Measurements from ENCODE around the gene TMPRSS13. TPM values are rescaled to one million over a fixed set of nuclear protein-coding genes. Genes with fewer than 3 reads are reported as not detected.

The TMPRSS13 gene
- total and polyA plus RNA-seq, 5 donors from 2014 or later = 0.57 to 3.4 (median 1.1) TPM

DNA sequence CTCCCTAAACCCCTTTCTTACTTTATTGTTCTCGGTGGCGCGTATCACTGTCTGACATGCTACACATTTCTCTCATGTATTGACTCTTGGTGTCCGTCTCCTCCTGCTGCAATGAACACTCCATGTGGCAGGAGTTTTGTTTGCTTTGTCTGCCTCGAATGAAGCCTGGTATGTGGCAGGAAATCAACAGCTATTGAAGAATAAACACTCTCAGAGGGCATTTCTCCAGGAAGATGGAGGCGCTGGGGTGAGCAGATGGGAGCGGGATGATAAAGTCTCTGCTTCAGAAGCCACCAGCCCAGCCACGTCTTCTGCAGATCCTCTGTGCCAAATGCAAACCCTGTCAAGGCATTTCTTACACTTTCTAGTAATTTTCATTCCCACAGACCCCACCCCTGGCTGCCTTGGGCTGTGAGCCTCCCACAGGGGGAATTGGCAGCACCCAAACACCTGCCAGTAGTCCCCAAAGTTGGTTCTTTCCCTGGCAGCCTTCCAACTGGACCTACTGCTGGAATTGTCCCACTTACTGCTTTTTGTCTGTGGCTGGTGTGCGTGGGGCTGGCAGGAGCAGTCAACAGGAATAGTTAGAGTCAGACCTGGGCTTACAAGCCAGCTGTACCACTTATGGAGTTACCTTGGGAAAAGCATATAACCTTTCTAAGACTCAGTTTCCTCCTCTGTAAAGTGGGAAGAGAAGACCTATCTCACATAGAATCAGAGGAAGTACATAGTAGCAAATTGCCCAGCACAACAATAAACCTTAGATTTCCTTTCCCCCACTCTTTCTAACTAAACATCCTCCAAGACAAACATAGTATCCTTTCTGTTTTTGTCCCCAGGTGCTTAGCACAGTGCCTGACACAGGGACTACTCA lies 43.7 kb upstream of the TMPRSS13 start:
- Mint-ChIP-seq H3K36me3 (peaks cover 15% of the 10 kb centered on the region), H3K9me3 (peaks cover 0 to 4% (median 1%) of the 10 kb centered on the region in 7 donors), H3K4me1 (peaks cover 27 to 90% (median 67%) of the 10 kb centered on the region in 4 donors), H3K27ac (peak overlapping the region; percentile 86 to 91 (median 87)), H3K4me3 (peak overlapping the region in 3 of 4 donors; percentile 67 to 82 (median 71)), H3K27me3 (peaks cover 5% of the 10 kb centered on the region)
- no peak for DNase-seq
- no peaks in the 10 kb centered on the region for H3K27me3 ChIP-seq (ENCODE audit: control insufficient read depth, insufficient read depth, low read length)
- peaks cover 4% of the 10 kb centered on the region for H3K36me3 ChIP-seq (ENCODE audit: control insufficient read depth, insufficient read depth, low read length)
- H3K4me1 ChIP-seq (ENCODE audit: control insufficient read depth, insufficient read depth, low read length, poor library complexity, severe bottlenecking) = peaks cover 75% of the 10 kb centered on the region
- no peaks in the 10 kb centered on the region for H3K9me3 ChIP-seq (ENCODE audit: control insufficient read depth in 2 of 2, low read length in 2 of 2)
- ATAC-seq (ENCODE audit: low read depth in 2 of 2) = no peak
- peak overlapping the region; percentile 13 for H3K4me3 ChIP-seq (ENCODE audit: low read depth, low read length)
- H3K27ac ChIP-seq (ENCODE audit: insufficient read depth, low read length, poor library complexity, severe bottlenecking) = no peak overlapping the region

GRCh38 chr11:117972044-117972443 lies 42.8 kb upstream of the TMPRSS13 start:
- Histone ChIP-seq H3K36me3 (ENCODE audit: control insufficient read depth, insufficient read depth, low read length) (peaks cover 1% of the 10 kb centered on the region), H3K27ac (ENCODE audit: insufficient read depth, low read length, poor library complexity, severe bottlenecking) (no peak overlapping the region), H3K27me3 (ENCODE audit: control insufficient read depth, insufficient read depth, low read length) (no peaks in the 10 kb centered on the region), H3K4me1 (ENCODE audit: control insufficient read depth, insufficient read depth, low read length, poor library complexity, severe bottlenecking) (peaks cover 68% of the 10 kb centered on the region), H3K4me3 (ENCODE audit: low read depth, low read length) (no peak overlapping the region), H3K9me3 (ENCODE audit: control insufficient read depth in 2 of 2, low read length in 2 of 2) (no peaks in the 10 kb centered on the region)
- Mint-ChIP-seq H3K4me3 (peak overlapping the region in 2 of 4 donors; percentile 6 to 13), H3K27me3 (peaks cover 5% of the 10 kb centered on the region), H3K36me3 (peaks cover 7% of the 10 kb centered on the region), H3K27ac (peak overlapping the region; percentile 59 to 87 (median 82)), H3K4me1 (peaks cover 24 to 84% (median 63%) of the 10 kb centered on the region in 4 donors), H3K9me3 (peaks cover 0 to 4% (median 0%) of the 10 kb centered on the region in 7 donors)
- ATAC-seq (ENCODE audit: low read depth in 2 of 2) (no peak), DNase-seq (no peak)

GRCh38 chr11:117970400-117971024 lies 41.3 kb upstream of the TMPRSS13 start:
- peak overlapping the region; percentile 85 to 95 (median 87) for H3K27ac Mint-ChIP-seq
- H3K4me3 Mint-ChIP-seq = peak overlapping the region; percentile 36 to 71 (median 59)
- H3K27me3 Mint-ChIP-seq = peaks cover 5% of the 10 kb centered on the region
- Histone ChIP-seq H3K27ac (ENCODE audit: insufficient read depth, low read length, poor library complexity, severe bottlenecking) (peak overlapping the region; percentile 27), H3K9me3 (ENCODE audit: control insufficient read depth in 2 of 2, low read length in 2 of 2) (no peaks in the 10 kb centered on the region), H3K27me3 (ENCODE audit: control insufficient read depth, insufficient read depth, low read length) (no peaks in the 10 kb centered on the region), H3K4me1 (ENCODE audit: control insufficient read depth, insufficient read depth, low read length, poor library complexity, severe bottlenecking) (peaks cover 55% of the 10 kb centered on the region), H3K4me3 (ENCODE audit: low read depth, low read length) (peak overlapping the region; percentile 68), H3K36me3 (ENCODE audit: control insufficient read depth, insufficient read depth, low read length) (no peaks in the 10 kb centered on the region)
- H3K4me1 Mint-ChIP-seq = peaks cover 24 to 73% (median 53%) of the 10 kb centered on the region in 4 donors
- no peaks in the 10 kb centered on the region for H3K36me3 Mint-ChIP-seq
- peak in 1 of 3 donors; percentile 56 for DNase-seq
- peak; percentile 51 to 52 for ATAC-seq (ENCODE audit: low read depth in 2 of 2)
- H3K9me3 Mint-ChIP-seq = peaks cover 0 to 2% (median 0%) of the 10 kb centered on the region in 7 donors

- Histone ChIP-seq H3K4me3 (ENCODE audit: low read depth, low read length) (no peak overlapping the region), H3K27ac (ENCODE audit: insufficient read depth, low read length, poor library complexity, severe bottlenecking) (no peak overlapping the region), H3K36me3 (ENCODE audit: control insufficient read depth, insufficient read depth, low read length) (no peaks in the 10 kb centered on the region), H3K27me3 (ENCODE audit: control insufficient read depth, insufficient read depth, low read length) (no peaks in the 10 kb centered on the region), H3K4me1 (ENCODE audit: control insufficient read depth, insufficient read depth, low read length, poor library complexity, severe bottlenecking) (peaks cover 51% of the 10 kb centered on the region), H3K9me3 (ENCODE audit: control insufficient read depth in 2 of 2, low read length in 2 of 2) (no peaks in the 10 kb centered on the region)
- no peak for DNase-seq
- Mint-ChIP-seq H3K9me3 (peaks cover 0 to 2% (median 0%) of the 10 kb centered on the region in 7 donors), H3K4me1 (peaks cover 29 to 64% (median 49%) of the 10 kb centered on the region in 4 donors), H3K27me3 (no peaks in the 10 kb centered on the region), H3K36me3 (peaks cover 4% of the 10 kb centered on the region), H3K4me3 (peak overlapping the region in 3 of 4 donors; percentile 31 to 71 (median 62)), H3K27ac (peak overlapping the region in 2 of 3 donors; percentile 85 to 87)
- no peak for ATAC-seq (ENCODE audit: low read depth in 2 of 2)
Observed at GRCh38 chr11:117969160-117969991, 40.2 kb upstream of the TMPRSS13 start.

DNA sequence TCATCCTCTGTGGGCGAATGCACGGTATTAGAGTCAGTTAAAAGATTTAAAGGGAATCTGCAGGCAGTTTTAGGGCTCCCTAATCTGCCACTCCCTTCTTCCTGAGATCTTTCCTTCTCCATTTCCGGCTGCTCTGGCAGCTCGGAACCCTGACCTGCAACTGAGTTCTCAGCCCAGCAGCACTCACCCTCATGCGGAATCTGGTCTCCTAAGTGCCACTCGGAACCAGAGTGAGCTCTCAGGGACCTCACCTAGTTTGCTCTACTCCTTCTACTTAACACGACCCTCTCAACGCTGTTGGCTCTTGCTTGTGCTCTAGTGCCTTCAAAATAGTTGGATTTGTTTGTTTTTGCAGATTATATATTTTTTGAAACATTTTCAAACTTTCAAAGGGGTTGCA lies 37.7 kb upstream of the TMPRSS13 start:
- no peak overlapping the region for H3K4me3 Mint-ChIP-seq
- H3K36me3 ChIP-seq (ENCODE audit: control insufficient read depth, insufficient read depth, low read length) = no peaks in the 10 kb centered on the region
- peaks cover 28 to 50% (median 33%) of the 10 kb centered on the region in 4 donors for H3K4me1 Mint-ChIP-seq
- no peaks in the 10 kb centered on the region for H3K27me3 Mint-ChIP-seq
- no peaks in the 10 kb centered on the region for H3K27me3 ChIP-seq (ENCODE audit: control insufficient read depth, insufficient read depth, low read length)
- ATAC-seq (ENCODE audit: low read depth in 2 of 2) (no peak), DNase-seq (no peak)
- H3K36me3 Mint-ChIP-seq = peaks cover 4% of the 10 kb centered on the region
- no peak overlapping the region for H3K27ac ChIP-seq (ENCODE audit: insufficient read depth, low read length, poor library complexity, severe bottlenecking)
- peaks cover 0 to 2% (median 0%) of the 10 kb centered on the region in 7 donors for H3K9me3 Mint-ChIP-seq
- no peak overlapping the region for H3K4me3 ChIP-seq (ENCODE audit: low read depth, low read length)
- H3K4me1 ChIP-seq (ENCODE audit: control insufficient read depth, insufficient read depth, low read length, poor library complexity, severe bottlenecking) = peaks cover 29% of the 10 kb centered on the region
- no peaks in the 10 kb centered on the region for H3K9me3 ChIP-seq (ENCODE audit: control insufficient read depth in 2 of 2, low read length in 2 of 2)
- H3K27ac Mint-ChIP-seq = no peak overlapping the region

DNA sequence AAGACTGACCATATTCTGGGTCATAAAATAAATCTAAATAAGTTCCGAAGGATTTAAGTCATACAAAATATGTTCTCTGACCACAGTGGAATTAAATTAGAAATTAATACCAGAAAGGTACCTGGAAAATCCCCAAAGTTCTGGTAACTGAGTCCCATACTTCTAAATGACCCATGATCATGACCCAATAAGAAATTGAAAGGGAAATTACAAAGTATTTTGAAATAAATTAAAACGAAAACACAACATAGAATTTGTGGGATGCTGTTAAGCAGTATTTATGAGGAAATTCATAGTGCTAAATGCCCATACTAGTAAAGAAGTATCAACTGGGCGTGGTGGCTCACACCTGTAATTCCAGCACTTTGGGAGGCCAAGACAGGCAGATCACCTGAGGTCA lies 33.6 kb upstream of the TMPRSS13 start:
- Histone ChIP-seq H3K27me3 (ENCODE audit: control insufficient read depth, insufficient read depth, low read length) (no peaks in the 10 kb centered on the region), H3K36me3 (ENCODE audit: control insufficient read depth, insufficient read depth, low read length) (peaks cover 3% of the 10 kb centered on the region), H3K4me3 (ENCODE audit: low read depth, low read length) (no peak overlapping the region), H3K27ac (ENCODE audit: insufficient read depth, low read length, poor library complexity, severe bottlenecking) (no peak overlapping the region), H3K4me1 (ENCODE audit: control insufficient read depth, insufficient read depth, low read length, poor library complexity, severe bottlenecking) (no peaks in the 10 kb centered on the region), H3K9me3 (ENCODE audit: control insufficient read depth in 2 of 2, low read length in 2 of 2) (peaks cover 0 to 8% of the 10 kb centered on the region in 2 experiments)
- Mint-ChIP-seq H3K36me3 (peaks cover 27% of the 10 kb centered on the region), H3K4me1 (peaks cover 26 to 46% (median 34%) of the 10 kb centered on the region in 4 donors), H3K9me3 (peaks cover 3 to 16% (median 10%) of the 10 kb centered on the region in 7 donors), H3K27ac (no peak overlapping the region), H3K27me3 (no peaks in the 10 kb centered on the region), H3K4me3 (no peak overlapping the region)
- no peak for ATAC-seq (ENCODE audit: low read depth in 2 of 2)
- DNase-seq = no peak

GRCh38 chr11:117961896-117962295 lies 32.7 kb upstream of the TMPRSS13 start:
- Mint-ChIP-seq H3K4me1 (peaks cover 29 to 51% (median 40%) of the 10 kb centered on the region in 4 donors), H3K9me3 (peaks cover 5 to 22% (median 10%) of the 10 kb centered on the region in 7 donors), H3K4me3 (no peak overlapping the region), H3K27ac (peak overlapping the region in 1 of 3 donors; percentile 26), H3K27me3 (no peaks in the 10 kb centered on the region), H3K36me3 (peaks cover 36% of the 10 kb centered on the region)
- H3K4me3 ChIP-seq (ENCODE audit: low read depth, low read length) = no peak overlapping the region
- H3K27me3 ChIP-seq (ENCODE audit: control insufficient read depth, insufficient read depth, low read length) = no peaks in the 10 kb centered on the region
- DNase-seq (no peak), ATAC-seq (ENCODE audit: low read depth in 2 of 2) (no peak)
- peaks cover 3% of the 10 kb centered on the region for H3K36me3 ChIP-seq (ENCODE audit: control insufficient read depth, insufficient read depth, low read length)
- H3K27ac ChIP-seq (ENCODE audit: insufficient read depth, low read length, poor library complexity, severe bottlenecking) = no peak overlapping the region
- peaks cover 0 to 8% of the 10 kb centered on the region in 2 experiments for H3K9me3 ChIP-seq (ENCODE audit: control insufficient read depth in 2 of 2, low read length in 2 of 2)
- H3K4me1 ChIP-seq (ENCODE audit: control insufficient read depth, insufficient read depth, low read length, poor library complexity, severe bottlenecking) = no peaks in the 10 kb centered on the region

Measured in CD4-positive, CD25-positive, alpha-beta regulatory T cell (primary cell).